Endothelial cell of umbilical vein (primary cell): ENCODE measurements around the gene POU3F1.

Experiments
- CTCF ChIP-seq, 2 donors: IDR thresholded peaks; 1 replicate in 1 of 2; 2 replicates in 1 of 2; pipeline ENCODE4 v1.5.1; 2011; ENCODE audit warnings: low read length in 2 of 2, mild to moderate bottlenecking in 2 of 2, moderate library complexity in 2 of 2, control low read depth in 1 of 2, inconsistent platforms in 1 of 2, low read depth in 1 of 2; ENCODE audit not compliant: insufficient read depth in 1 of 2; ENCODE audit errors: extremely low read depth in 1 of 2
- EZH2 ChIP-seq: IDR thresholded peaks from 2 replicates; pipeline ENCODE4 v1.6.1; 2012; ENCODE audit warnings: borderline replicate concordance, low read depth, mild to moderate bottlenecking, moderate library complexity, low read length, inconsistent platforms; ENCODE audit not compliant: severe bottlenecking
- FOS ChIP-seq: IDR thresholded peaks from 2 replicates; pipeline ENCODE4 v1.6.1; 2011; ENCODE audit warnings: mild to moderate bottlenecking, low read length, moderate library complexity, borderline replicate concordance; ENCODE audit not compliant: insufficient read depth
- GATA2 ChIP-seq: IDR thresholded peaks from 2 replicates; pipeline ENCODE4 v1.7.0; 2011; ENCODE audit warnings: low read depth, mild to moderate bottlenecking, moderate library complexity, mixed read lengths, low read length; ENCODE audit not compliant: insufficient read length, insufficient read depth
- JUN ChIP-seq: IDR thresholded peaks from 2 replicates; pipeline ENCODE4 v1.6.1; 2011; ENCODE audit warnings: borderline replicate concordance, low read depth; ENCODE audit not compliant: insufficient read length, insufficient read depth
- MAX ChIP-seq: IDR thresholded peaks from 2 replicates; pipeline ENCODE4 v1.6.1; 2011; ENCODE audit not compliant: insufficient read depth, insufficient read length
- MYC ChIP-seq: IDR thresholded peaks from one replicate; pipeline ENCODE4 v1.6.1; 2011; ENCODE audit warnings: mild to moderate bottlenecking, low read depth, low read length
- POLR2A ChIP-seq: IDR thresholded peaks from 2 replicates; pipeline ENCODE4 v1.6.1; 2012; ENCODE audit warnings: low read depth, mild to moderate bottlenecking, control low read depth, low read length
- POLR2AphosphoS5 ChIP-seq: IDR thresholded peaks from 2 replicates; pipeline ENCODE4 v1.6.1; 2012; ENCODE audit warnings: low read depth, mild to moderate bottlenecking, control low read depth, low read length, moderate library complexity; ENCODE audit not compliant: insufficient read depth

- TF ChIP-seq CTCF (IDR thresholded peaks at IDR 0.05; ENCODE audit: extremely low read depth in 1 of 2, insufficient read depth in 1 of 2, low read depth in 1 of 2, low read length in 2 of 2) (no peak), EZH2 (no peak), POLR2AphosphoS5 (no peak), POLR2A (no peak), FOS (no peak), MYC (no peak), MAX (no peak), JUN (no peak), GATA2 (no peak)
These were observed 37.5 kb upstream of the POU3F1 start for GRCh38 chr1:38084113-38084512.
